Measurements from ENCODE around the gene DPP9. TPM values are rescaled to one million over a fixed set of nuclear protein-coding genes. Genes with fewer than 3 reads are reported as not detected.

Gene DPP9
- total RNA-seq, 1 donor = 42.0 TPM

DNA sequence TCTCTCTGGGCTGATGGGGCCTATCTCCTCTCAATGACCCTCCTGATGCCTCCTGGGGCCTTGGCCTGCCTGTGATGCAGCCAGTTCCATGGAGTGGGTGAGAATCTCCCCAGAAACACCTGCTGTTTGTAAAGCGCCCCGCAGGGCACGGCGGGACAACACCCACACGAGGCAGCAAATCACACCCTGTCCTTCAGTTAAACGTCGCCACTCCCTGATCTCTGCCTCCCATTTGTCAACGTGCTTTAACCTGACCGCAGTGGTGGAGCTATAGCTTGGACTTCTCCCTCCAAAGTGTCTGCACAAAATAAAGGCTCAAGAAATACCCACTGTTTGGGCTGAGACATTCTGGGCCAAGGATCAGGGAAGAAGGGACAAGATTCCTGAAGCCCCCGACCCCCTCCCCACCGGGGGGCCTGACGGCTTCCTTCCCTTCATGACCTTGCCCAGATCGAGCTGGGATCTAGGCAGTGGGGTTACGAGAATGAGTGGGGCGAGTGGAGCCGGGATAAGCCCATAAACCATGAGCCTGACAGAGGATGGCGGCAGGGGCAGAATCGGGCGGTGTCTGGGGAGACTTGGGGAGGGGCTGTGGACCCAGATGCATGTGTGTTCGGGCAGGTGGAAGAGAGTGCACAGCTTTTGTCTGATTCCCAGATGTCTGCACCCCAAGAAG, 61.5 kb downstream of the DPP9 start:
- DNase-seq (ENCODE audit: low read depth in 2 of 3, low spot score in 2 of 3) = no peak

DNA sequence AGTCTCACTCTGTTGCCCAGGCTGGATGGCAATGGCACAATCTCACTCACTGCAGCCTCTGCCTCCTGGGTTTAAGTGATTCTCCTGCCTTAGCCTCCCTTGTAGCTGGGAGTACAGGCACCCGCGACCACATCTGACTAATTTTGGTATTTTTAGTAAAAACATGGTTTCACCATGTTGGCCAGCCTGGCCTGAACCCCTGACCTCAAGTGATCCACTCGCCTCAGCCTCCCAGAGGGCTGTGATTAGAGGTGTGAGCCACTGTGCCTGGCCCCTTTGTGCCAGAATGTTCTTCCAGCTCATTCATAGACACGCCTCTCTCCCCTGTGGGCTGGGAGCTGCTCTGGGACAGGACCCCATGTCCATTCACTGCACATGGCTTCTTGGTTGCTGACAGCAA, 62.6 kb downstream of the DPP9 start:
- DNase-seq (ENCODE audit: low read depth in 2 of 3, low spot score in 2 of 3) = no peak

- peak in 2 of 3 donors; percentile 42 to 55 for DNase-seq (ENCODE audit: low read depth in 2 of 3, low spot score in 2 of 3)
These were observed 63.4 kb downstream of the DPP9 start for GRCh38 chr19:4660181-4660791.

GRCh38 chr19:4657835-4658234, 65.8 kb downstream of the DPP9 start:
- DNase-seq (ENCODE audit: low read depth in 2 of 3, low spot score in 2 of 3) = no peak

DNA sequence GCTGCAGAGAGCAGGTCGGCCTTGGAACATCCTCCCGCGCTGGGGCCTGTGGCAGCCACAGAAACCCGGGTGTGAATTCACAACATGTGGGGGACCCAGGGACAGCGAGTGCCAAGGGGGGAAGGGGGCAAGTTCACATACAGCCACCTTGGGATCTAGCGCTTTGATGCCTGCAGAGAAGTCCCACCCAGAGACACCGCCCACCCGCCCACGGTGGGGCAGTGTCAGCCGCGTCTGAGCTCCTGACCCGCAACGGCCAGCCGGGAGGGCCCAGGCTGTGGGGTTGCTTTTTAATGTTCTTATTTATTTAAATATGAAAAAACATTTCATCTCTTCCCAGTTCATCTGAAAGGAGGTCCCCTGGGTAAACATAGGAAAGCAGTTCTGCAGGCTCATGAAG, 66.4 kb downstream of the DPP9 start:
- no peak for DNase-seq (ENCODE audit: low read depth in 2 of 3, low spot score in 2 of 3)

GRCh38 chr19:4656102-4656501, 67.5 kb downstream of the DPP9 start:
- DNase-seq (ENCODE audit: low read depth in 2 of 3, low spot score in 2 of 3) = no peak

- no peak for DNase-seq (ENCODE audit: low read depth in 2 of 3, low spot score in 2 of 3)
These were observed 68.9 kb downstream of the DPP9 start for GRCh38 chr19:4654437-4655361.

DNA sequence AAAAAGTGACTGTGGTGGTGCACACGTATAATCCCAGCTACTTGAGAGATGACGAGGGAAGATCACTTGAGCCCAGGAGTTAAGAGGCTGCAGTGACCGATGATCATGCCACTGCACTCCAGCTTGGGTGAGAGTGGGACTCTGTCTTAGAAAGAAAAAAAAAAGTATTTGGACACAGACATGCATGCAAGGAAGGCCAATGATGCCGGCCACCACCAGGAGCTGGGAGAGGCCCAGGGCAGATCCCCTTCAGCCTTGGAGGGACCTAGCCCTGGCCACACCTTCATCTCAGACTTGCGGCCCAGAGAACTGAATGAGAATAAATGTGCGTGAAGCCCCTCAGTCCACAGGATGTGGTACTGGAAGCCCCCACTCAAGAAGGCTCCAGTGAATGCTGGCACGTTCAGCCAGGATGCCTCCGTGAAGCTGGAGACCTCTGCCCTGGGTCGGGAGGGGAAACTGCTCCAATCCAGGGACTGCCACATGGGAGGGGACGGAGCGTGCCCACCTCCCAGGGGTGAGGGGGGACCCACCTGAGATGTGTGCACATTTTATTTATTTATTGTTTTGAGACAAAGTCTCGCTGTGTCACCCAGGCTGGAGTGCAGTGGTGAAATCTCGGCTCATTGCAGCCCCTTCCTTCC, 69.7 kb downstream of the DPP9 start:
- DNase-seq (ENCODE audit: low read depth in 2 of 3, low spot score in 2 of 3) = no peak

GRCh38 chr19:4652075-4652474, 71.6 kb downstream of the DPP9 start:
- DNase-seq (ENCODE audit: low read depth in 2 of 3, low spot score in 2 of 3) = no peak

GRCh38 chr19:4650159-4650558, 73.5 kb downstream of the DPP9 start:
- DNase-seq (ENCODE audit: low read depth in 2 of 3, low spot score in 2 of 3) = no peak

GRCh38 chr19:4649392-4650047, 74.1 kb downstream of the DPP9 start:
- no peak for DNase-seq (ENCODE audit: low read depth in 2 of 3, low spot score in 2 of 3)

GRCh38 chr19:4647676-4648644, 75.7 kb downstream of the DPP9 start:
- no peak for DNase-seq (ENCODE audit: low read depth in 2 of 3, low spot score in 2 of 3)

GRCh38 chr19:4645718-4646117, 77.9 kb downstream of the DPP9 start:
- DNase-seq (ENCODE audit: low read depth in 2 of 3, low spot score in 2 of 3) = no peak

GRCh38 chr19:4642625-4643024, 81.0 kb downstream of the DPP9 start:
- DNase-seq (ENCODE audit: low read depth in 2 of 3, low spot score in 2 of 3) = no peak

GRCh38 chr19:4641132-4641531, 82.5 kb downstream of the DPP9 start:
- DNase-seq (ENCODE audit: low read depth in 2 of 3, low spot score in 2 of 3) = no peak

DNA sequence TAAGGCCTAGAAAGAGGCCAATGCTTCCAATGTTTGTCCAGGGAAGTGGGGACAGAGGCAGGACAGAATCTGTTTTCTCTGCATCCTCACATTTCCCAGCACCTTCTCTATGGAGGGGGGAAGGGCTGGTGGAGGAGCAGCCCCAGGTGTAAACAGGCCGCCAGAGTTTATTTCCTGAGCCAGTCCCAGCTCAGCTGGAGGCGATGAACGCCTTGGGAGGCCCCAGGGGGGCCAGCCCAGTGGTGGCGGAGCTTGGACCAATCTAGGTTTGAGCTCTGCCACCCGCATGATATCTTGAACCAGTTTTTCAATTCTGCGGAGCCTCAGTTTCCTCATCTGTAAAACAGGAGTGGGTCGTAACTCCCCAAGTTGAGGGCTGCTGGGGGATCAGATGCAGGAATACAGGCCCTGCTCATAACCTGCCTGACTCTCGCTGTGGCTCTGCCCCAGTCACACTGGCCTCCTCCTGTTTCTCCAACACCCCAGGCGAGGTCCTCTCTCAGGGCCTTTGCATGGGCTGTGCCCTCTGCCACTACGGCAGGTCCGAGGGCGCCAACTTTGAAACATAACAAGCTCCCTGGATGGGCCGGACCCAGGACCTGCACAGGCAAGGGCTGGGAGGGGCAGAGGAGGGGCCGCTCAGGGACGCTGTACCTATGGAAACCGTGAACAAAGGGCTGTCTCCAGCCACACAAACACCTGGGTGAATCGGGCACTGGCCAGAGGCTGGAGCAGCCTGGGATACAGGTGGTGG, 83.2 kb downstream of the DPP9 start:
- DNase-seq (ENCODE audit: low read depth in 2 of 3, low spot score in 2 of 3) = no peak

DNA sequence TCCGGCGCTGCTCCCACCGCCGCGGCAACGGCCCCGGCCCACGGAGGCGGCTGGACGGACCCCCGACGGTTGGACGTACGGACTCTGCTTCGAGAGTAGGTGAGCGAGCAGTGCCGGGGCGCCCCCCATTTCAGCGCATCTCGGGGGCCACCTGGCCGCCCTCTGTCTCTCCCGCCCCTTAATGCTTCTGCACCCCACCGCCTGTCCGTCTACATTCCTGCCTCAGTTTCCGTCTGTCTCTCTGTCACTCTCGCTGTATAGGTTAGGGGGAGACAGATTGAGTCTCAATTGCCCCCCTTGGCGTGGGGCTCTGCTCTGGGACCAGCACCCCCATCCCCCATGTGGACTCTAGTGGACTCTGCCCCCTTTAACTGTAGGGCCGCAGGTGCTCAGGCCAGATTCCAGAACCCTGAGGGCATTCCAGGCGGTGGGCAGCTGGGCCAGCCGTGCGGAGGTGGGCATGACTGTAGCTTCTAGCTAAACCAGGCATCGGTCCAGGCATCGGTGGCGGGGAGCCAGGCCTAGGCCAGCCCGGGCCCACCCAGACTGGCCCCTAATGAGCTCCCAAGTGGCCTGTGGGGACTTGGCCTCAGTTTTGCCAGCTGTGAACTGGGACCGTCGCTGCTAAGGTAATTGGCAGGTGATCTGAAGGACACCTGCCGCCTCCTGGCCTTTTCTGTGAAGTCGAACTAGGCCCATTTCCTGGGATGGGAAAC, 84.0 kb downstream of the DPP9 start:
- DNase-seq (ENCODE audit: low read depth in 2 of 3, low spot score in 2 of 3) = peak in 1 of 3 donors; percentile 24
